Measurements from ENCODE around the gene ACTN1. TPM values are rescaled to one million over a fixed set of nuclear protein-coding genes. Genes with fewer than 3 reads are reported as not detected.

The ACTN1 gene
- total and polyA plus RNA-seq, 2 experiments from 2014 or later: 121 to 280 TPM

GRCh38 chr14:68946489-68946822 lies 32.6 kb downstream of the ACTN1 start:
- H3K4me1 ChIP-seq (ENCODE audit: insufficient read depth): peaks cover 49% of the 10 kb centered on the region
- no peaks in the 10 kb centered on the region for H3F3A ChIP-seq (replicated peaks; ENCODE audit: low read depth)
- no peaks in the 10 kb centered on the region for H3K9me3 Mint-ChIP-seq
- no peak overlapping the region for H3K4me2 ChIP-seq
- H3K4me3 ChIP-seq: no peak overlapping the region
- no peaks in the 10 kb centered on the region for H3K27me3 ChIP-seq (ENCODE audit: insufficient read depth)
- peaks cover 100% of the 10 kb centered on the region for H3K79me2 ChIP-seq (replicated peaks; ENCODE audit: insufficient read depth)
- peaks cover 19% of the 10 kb centered on the region for H3K36me3 Mint-ChIP-seq (ENCODE audit: low read depth)
- H3K4me3 Mint-ChIP-seq: no peak overlapping the region
- peaks cover 8% of the 10 kb centered on the region for H3K27me3 Mint-ChIP-seq (ENCODE audit: insufficient read depth, low read depth, poor library complexity)
- H3K36me3 ChIP-seq (ENCODE audit: insufficient read depth): no peaks in the 10 kb centered on the region
- no peaks in the 10 kb centered on the region for H3K9me2 ChIP-seq (ENCODE audit: insufficient read depth)
- H3K4me1 Mint-ChIP-seq: peaks cover 77% of the 10 kb centered on the region
- no peak for TF ChIP-seq ZNF331 (CRISPR knock-in tag; IDR thresholded peaks at IDR 0.05; ENCODE audit: low read depth)
- TF ChIP-seq NANOG (IDR thresholded peaks at IDR 0.05; ENCODE audit: borderline replicate concordance): no peak
- TF ChIP-seq EZH2phosphoT487 (IDR thresholded peaks at IDR 0.05; ENCODE audit: unreplicated experiment): no peak
- peaks cover 58% of the 10 kb centered on the region for H4K20me1 ChIP-seq (replicated peaks; ENCODE audit: insufficient read depth)
- peak overlapping the region; percentile 14; the same call in 1 of the 2 replicates for H3K27ac Mint-ChIP-seq
- ATAC-seq (no peak), DNase-seq (ENCODE audit: low spot score) (no peak)
- no peak overlapping the region for H3K27ac ChIP-seq (ENCODE audit: low read depth)
- no peak overlapping the region for H2AFZ ChIP-seq

GRCh38 chr14:68945585-68946488 lies 33.3 kb downstream of the ACTN1 start:
- Histone ChIP-seq H3K79me2 (replicated peaks; ENCODE audit: insufficient read depth) (peaks cover 100% of the 10 kb centered on the region), H3K4me3 (no peak overlapping the region), H3K27ac (ENCODE audit: low read depth) (no peak overlapping the region), H3K4me2 (no peak overlapping the region), H3K27me3 (ENCODE audit: insufficient read depth) (no peaks in the 10 kb centered on the region), H3K4me1 (ENCODE audit: insufficient read depth) (peaks cover 52% of the 10 kb centered on the region), H4K20me1 (replicated peaks; ENCODE audit: insufficient read depth) (peaks cover 60% of the 10 kb centered on the region), H3K36me3 (ENCODE audit: insufficient read depth) (no peaks in the 10 kb centered on the region), H3F3A (replicated peaks; ENCODE audit: low read depth) (no peaks in the 10 kb centered on the region), H3K9me2 (ENCODE audit: insufficient read depth) (no peaks in the 10 kb centered on the region), H2AFZ (no peak overlapping the region)
- peaks cover 75% of the 10 kb centered on the region for H3K4me1 Mint-ChIP-seq
- H3K36me3 Mint-ChIP-seq (ENCODE audit: low read depth): peaks cover 13% of the 10 kb centered on the region
- no peak overlapping the region; the same call in 2 of the 3 replicates for H3K4me3 Mint-ChIP-seq
- DNase-seq (ENCODE audit: low spot score) (no peak), ATAC-seq (no peak)
- H3K27me3 Mint-ChIP-seq (ENCODE audit: insufficient read depth, low read depth, poor library complexity): peaks cover 8% of the 10 kb centered on the region
- no peak overlapping the region; the same call in 1 of the 2 replicates for H3K27ac Mint-ChIP-seq
- H3K9me3 Mint-ChIP-seq: no peaks in the 10 kb centered on the region
- TF ChIP-seq CREB1 (CRISPR knock-in tag; IDR thresholded peaks at IDR 0.05; ENCODE audit: low read depth): no peak
- no peak for TF ChIP-seq POLR2AphosphoS5 (IDR thresholded peaks at IDR 0.05; ENCODE audit: low read depth)
- TF ChIP-seq STAT1 (IDR thresholded peaks at IDR 0.05; ENCODE audit: unreplicated experiment): no peak
- no peak for TF ChIP-seq ZNF331 (CRISPR knock-in tag; IDR thresholded peaks at IDR 0.05; ENCODE audit: low read depth)
- TF ChIP-seq NANOG (IDR thresholded peaks at IDR 0.05; ENCODE audit: borderline replicate concordance): no peak
- TF ChIP-seq CTCF (conservative IDR thresholded peaks at IDR 0.05; ENCODE audit: low read depth in 2 of 2): no peak
- no peak for TF ChIP-seq ETS1 (IDR thresholded peaks at IDR 0.05)
- no peak for TF ChIP-seq EZH2 (IDR thresholded peaks at IDR 0.05; ENCODE audit: low read depth, unreplicated experiment)
- no peak for TF ChIP-seq REST (IDR thresholded peaks at IDR 0.05; ENCODE audit: unreplicated experiment)
